PC-3 (cell line): ENCODE measurements around the gene KRT85.

ENCODE experiments used
- EZH2 ChIP-seq: fragments of 300-600 bp; sonication (generic); IDR thresholded peaks from one replicate; pipeline ENCODE4 v1.6.1; 2017; ENCODE audit warnings: antibody characterized with exemption, mild to moderate bottlenecking, low read length; ENCODE audit not compliant: unreplicated experiment
- TF ChIP-seq, protein P1 (sequence below): fragments of 300-600 bp; sonication (generic); conservative IDR thresholded peaks from 2 replicates; pipeline ENCODE4 v1.5.1; 2017; ENCODE audit warnings: antibody characterized with exemption, low read depth, mild to moderate bottlenecking, low read length

DNA sequence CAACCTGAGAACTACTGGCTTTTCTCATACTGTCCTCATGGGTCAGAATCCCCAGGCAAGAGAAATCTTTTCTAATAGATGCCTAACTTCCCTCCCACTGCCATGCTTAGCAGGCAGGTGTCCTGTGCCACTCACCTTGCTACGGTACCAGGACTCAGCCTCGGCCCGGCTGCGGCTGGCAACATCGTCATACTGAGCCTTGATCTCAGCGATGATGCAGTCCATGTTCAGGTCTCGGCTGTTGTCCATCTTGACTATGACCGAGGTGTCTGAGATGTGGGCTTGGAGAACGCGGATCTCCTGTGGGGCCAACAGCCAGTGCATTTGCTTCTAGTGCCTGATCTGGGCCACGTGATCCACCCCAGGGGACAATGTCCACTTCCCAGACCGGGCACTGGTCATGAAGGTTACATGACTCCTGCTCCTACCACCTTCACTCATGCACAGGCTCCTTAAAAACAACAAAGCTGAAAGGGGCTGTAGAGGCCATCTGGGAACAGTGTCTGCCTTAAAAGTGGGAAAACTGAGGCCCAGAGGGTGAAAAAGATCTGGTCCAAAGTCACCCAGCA lies 4.1 kb downstream of the KRT85 start:
- TF ChIP-seq EZH2 = no peak
- TF ChIP-seq, protein P1, sequence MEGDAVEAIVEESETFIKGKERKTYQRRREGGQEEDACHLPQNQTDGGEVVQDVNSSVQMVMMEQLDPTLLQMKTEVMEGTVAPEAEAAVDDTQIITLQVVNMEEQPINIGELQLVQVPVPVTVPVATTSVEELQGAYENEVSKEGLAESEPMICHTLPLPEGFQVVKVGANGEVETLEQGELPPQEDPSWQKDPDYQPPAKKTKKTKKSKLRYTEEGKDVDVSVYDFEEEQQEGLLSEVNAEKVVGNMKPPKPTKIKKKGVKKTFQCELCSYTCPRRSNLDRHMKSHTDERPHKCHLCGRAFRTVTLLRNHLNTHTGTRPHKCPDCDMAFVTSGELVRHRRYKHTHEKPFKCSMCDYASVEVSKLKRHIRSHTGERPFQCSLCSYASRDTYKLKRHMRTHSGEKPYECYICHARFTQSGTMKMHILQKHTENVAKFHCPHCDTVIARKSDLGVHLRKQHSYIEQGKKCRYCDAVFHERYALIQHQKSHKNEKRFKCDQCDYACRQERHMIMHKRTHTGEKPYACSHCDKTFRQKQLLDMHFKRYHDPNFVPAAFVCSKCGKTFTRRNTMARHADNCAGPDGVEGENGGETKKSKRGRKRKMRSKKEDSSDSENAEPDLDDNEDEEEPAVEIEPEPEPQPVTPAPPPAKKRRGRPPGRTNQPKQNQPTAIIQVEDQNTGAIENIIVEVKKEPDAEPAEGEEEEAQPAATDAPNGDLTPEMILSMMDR = no peak
